NCI-H2227 (cell line): ENCODE data around the gene CFHR5.
A peak's percentile ranks its signal among the peaks of the same experiment; 100 is the strongest.
"Not testable (repeated sequence)": the region's sequence is repeated elsewhere in the genome, so short reads cannot be mapped to it uniquely, and the experiment has no call there.

Experiments used
- DNase-seq: peaks from one replicate; lab custom pipeline; 2025; ENCODE audit not compliant: unreplicated experiment; lab: John Stamatoyannopoulos, UW

The CFHR5 gene

GRCh38 chr1:196977278-196977677, at the start of gene CFHR5:
TSS of gene CFHR5 (plus strand) at chr1:196977556. CDS start at chr1:196977665, 109 bp downstream.
- DNase-seq, result no peak

- not testable (repeated sequence) for DNase-seq
Observed at GRCh38 chr1:196932853-196933252, 44.5 kb upstream of the CFHR5 start.

- peak; percentile 68 for DNase-seq
Observed at GRCh38 chr1:196933531-196934189, 43.7 kb upstream of the CFHR5 start.

- not testable (repeated sequence) for DNase-seq
Observed at GRCh38 chr1:196941474-196941873, 35.9 kb upstream of the CFHR5 start.

GRCh38 chr1:196943568-196943967, 33.8 kb upstream of the CFHR5 start, which contains the start of gene CFHR2:
TSS of gene CFHR2 (plus strand) at chr1:196943738. CDS start at chr1:196943881, 143 bp downstream.
- not testable (repeated sequence) for DNase-seq

- DNase-seq, result no peak
Observed at GRCh38 chr1:196951711-196952394, 25.5 kb upstream of the CFHR5 start.

GRCh38 chr1:196954778-196955177, 22.6 kb upstream of the CFHR5 start:
- DNase-seq, result no peak

GRCh38 chr1:196955926-196956325, 21.4 kb upstream of the CFHR5 start:
- DNase-seq, result no peak

- no peak for DNase-seq
Observed at GRCh38 chr1:196960854-196961253, 16.5 kb upstream of the CFHR5 start.

- no peak for DNase-seq
Observed at GRCh38 chr1:196970182-196970581, 7.2 kb upstream of the CFHR5 start.

GRCh38 chr1:196976278-196976677, 1.1 kb upstream of the CFHR5 start:
- no peak for DNase-seq

- DNase-seq, result no peak
Observed at GRCh38 chr1:196980859-196981258, 3.5 kb downstream of the CFHR5 start.

- DNase-seq, result not testable (repeated sequence)
Observed at GRCh38 chr1:196982247-196982646, 4.9 kb downstream of the CFHR5 start.

- DNase-seq, result peak; percentile 87
Observed at GRCh38 chr1:196991919-196992651, 14.7 kb downstream of the CFHR5 start.

- no peak for DNase-seq
Observed at GRCh38 chr1:196993916-196994315, 16.6 kb downstream of the CFHR5 start.

- DNase-seq, result no peak
Observed at GRCh38 chr1:196997423-196997822, 20.1 kb downstream of the CFHR5 start.

- no peak for DNase-seq
Observed at GRCh38 chr1:197001828-197002227, 24.5 kb downstream of the CFHR5 start.

GRCh38 chr1:197003132-197003531, 25.8 kb downstream of the CFHR5 start:
- no peak for DNase-seq

GRCh38 chr1:197008861-197009260, 31.5 kb downstream of the CFHR5 start:
- DNase-seq, result no peak

- DNase-seq, result no peak
Observed at GRCh38 chr1:197011614-197012013, 34.3 kb downstream of the CFHR5 start.

GRCh38 chr1:197013234-197013633, 35.9 kb downstream of the CFHR5 start:
- DNase-seq, result no peak

GRCh38 chr1:197016751-197017150, 39.4 kb downstream of the CFHR5 start:
- DNase-seq, result no peak
